HuH-7 (cell line): Measurements from ENCODE around the gene SLC24A1.

Source experiments
- DNase-seq: peaks from one replicate; pipeline ENCODE4 v3.0.0; 2011; ENCODE audit warnings: low spot score

The SLC24A1 gene

GRCh38 chr15:65618560-65619109 is 3.1 kb upstream of the SLC24A1 start:
- no peak for DNase-seq

GRCh38 chr15:65619626-65620290 is 2.0 kb upstream of the SLC24A1 start:
- DNase-seq: no peak

GRCh38 chr15:65620833-65621232 is 905 bp upstream of the SLC24A1 start:
- DNase-seq: no peak

- no peak for DNase-seq
Measured at GRCh38 chr15:65623103-65623502, 1.4 kb downstream of the SLC24A1 start.

- no peak for DNase-seq
Measured at GRCh38 chr15:65626856-65627255, 5.1 kb downstream of the SLC24A1 start.

- DNase-seq: no peak
Measured at GRCh38 chr15:65629548-65629947, 7.8 kb downstream of the SLC24A1 start.

- no peak for DNase-seq
Measured at GRCh38 chr15:65630760-65631159, 9.0 kb downstream of the SLC24A1 start.

- DNase-seq: no peak
Measured at GRCh38 chr15:65631503-65631902, 9.8 kb downstream of the SLC24A1 start.

- no peak for DNase-seq
Measured at GRCh38 chr15:65632780-65633375, 11.1 kb downstream of the SLC24A1 start.

- DNase-seq: no peak
Measured at GRCh38 chr15:65633752-65634151, 12.0 kb downstream of the SLC24A1 start.

- DNase-seq: no peak
Measured at GRCh38 chr15:65634356-65634755, 12.6 kb downstream of the SLC24A1 start.

- DNase-seq: no peak
Measured at GRCh38 chr15:65638109-65638508, 16.4 kb downstream of the SLC24A1 start.

GRCh38 chr15:65638681-65639089 is 16.9 kb downstream of the SLC24A1 start:
- DNase-seq: peak; percentile 81

- no peak for DNase-seq
Measured at GRCh38 chr15:65639509-65639908, 17.8 kb downstream of the SLC24A1 start.

- no peak for DNase-seq
Measured at GRCh38 chr15:65641768-65642475, 20.2 kb downstream of the SLC24A1 start.

GRCh38 chr15:65642594-65642993 is 20.9 kb downstream of the SLC24A1 start:
- DNase-seq: no peak

- no peak for DNase-seq
Measured at GRCh38 chr15:65644282-65644681, 22.5 kb downstream of the SLC24A1 start.

GRCh38 chr15:65645392-65645791 is 23.7 kb downstream of the SLC24A1 start:
- no peak for DNase-seq

GRCh38 chr15:65646486-65646885 is 24.7 kb downstream of the SLC24A1 start:
- no peak for DNase-seq

- DNase-seq: no peak
Measured at GRCh38 chr15:65650312-65651041, 28.7 kb downstream of the SLC24A1 start.

- no peak for DNase-seq
Measured at GRCh38 chr15:65651042-65651322, 29.2 kb downstream of the SLC24A1 start.
